Smooth muscle cell (in vitro differentiated cells): Measurements from ENCODE around the gene OTX1. TPM values are rescaled to one million over a fixed set of nuclear protein-coding genes. Genes with fewer than 3 reads are reported as not detected.

Source experiments
- DNase-seq: peaks from one replicate; lab custom pipeline; 2025; ENCODE audit not compliant: unreplicated experiment; lab: John Stamatoyannopoulos, UW
- H2AFZ ChIP-seq: fragments of 200-600 bp; sonication (generic); 2 replicates; pipeline ENCODE4 v1.6.0; 2016; ENCODE audit warnings: antibody characterized with exemption, low read depth, mild to moderate bottlenecking
- H3F3A ChIP-seq: fragments of 200-600 bp; sonication (generic); 2 replicates; pipeline ENCODE4 v1.6.0; 2017; ENCODE audit warnings: antibody characterized with exemption, low read depth
- H3K27ac ChIP-seq: fragments of 200-600 bp; sonication (generic); 2 replicates; pipeline ENCODE4 v1.5.1; 2016; ENCODE audit warnings: low read depth, mild to moderate bottlenecking
- H3K27me3 ChIP-seq: fragments of 200-600 bp; sonication (generic); 2 replicates; pipeline ENCODE4 v1.6.1; 2016; ENCODE audit warnings: low read depth, mild to moderate bottlenecking
- H3K36me3 ChIP-seq: fragments of 200-600 bp; sonication (generic); 2 replicates; pipeline ENCODE4 v1.5.1; 2016; ENCODE audit warnings: low read depth
- H3K4me1 ChIP-seq: fragments of 200-600 bp; sonication (generic); 2 replicates; pipeline ENCODE4 v1.5.1; 2016; ENCODE audit warnings: low read depth
- H3K4me2 ChIP-seq: fragments of 200-600 bp; sonication (generic); 2 replicates; pipeline ENCODE4 v1.6.0; 2016; ENCODE audit warnings: mild to moderate bottlenecking
- H3K4me3 ChIP-seq: fragments of 200-600 bp; sonication (generic); 2 replicates; pipeline ENCODE4 v1.5.1; 2016; ENCODE audit warnings: mild to moderate bottlenecking
- H3K79me2 ChIP-seq: fragments of 200-600 bp; sonication (generic); 2 replicates; pipeline ENCODE4 v1.6.0; 2016; ENCODE audit warnings: low read depth, mild to moderate bottlenecking
- H3K9ac ChIP-seq: fragments of 200-600 bp; sonication (generic); 2 replicates; pipeline ENCODE4 v1.6.0; 2016; ENCODE audit warnings: low read depth
- H3K9me3 ChIP-seq: fragments of 200-600 bp; sonication (generic); replicated peaks from 2 replicates; pipeline ENCODE4 v1.5.1; 2016; ENCODE audit warnings: low read depth
- H4K20me1 ChIP-seq: fragments of 200-600 bp; sonication (generic); 2 replicates; pipeline ENCODE4 v1.6.0; 2016; ENCODE audit warnings: low read depth
- WGBS: methylation state at CpG from one replicate; pipeline ENCODE4 v1.1.7; 2016; ENCODE audit warnings: low lambda C conversion rate; 5-methylcytosine and 5-hydroxymethylcytosine counted together
- polyA plus RNA-seq: library from polyadenylated mRNA; unstranded; fragments of >200 nt; fragmentation: Nextera tagmentation; extraction: Ambion mirVana; gene quantifications from 2 replicates; pipeline ENCODE4 v1.2.1, GENCODE V29; 2016
- total RNA-seq: library from RNA; depleted of rRNA; stranded (reverse); fragments of >200 nt; gene quantifications from 2 replicates; pipeline ENCODE4 v1.2.3, GENCODE V29; 2014
- TF ChIP-seq, protein P1 (sequence below): fragments of 200-600 bp; sonication (generic); IDR thresholded peaks from 2 replicates; pipeline ENCODE4 v1.5.1; 2017; ENCODE audit warnings: borderline replicate concordance, mild to moderate bottlenecking, antibody characterized with exemption; ENCODE audit not compliant: insufficient read depth, poor library complexity, severe bottlenecking

The OTX1 gene
- total and polyA plus RNA-seq, 2 experiments from 2014 or later, result 0.35 TPM; not detected in 1

DNA sequence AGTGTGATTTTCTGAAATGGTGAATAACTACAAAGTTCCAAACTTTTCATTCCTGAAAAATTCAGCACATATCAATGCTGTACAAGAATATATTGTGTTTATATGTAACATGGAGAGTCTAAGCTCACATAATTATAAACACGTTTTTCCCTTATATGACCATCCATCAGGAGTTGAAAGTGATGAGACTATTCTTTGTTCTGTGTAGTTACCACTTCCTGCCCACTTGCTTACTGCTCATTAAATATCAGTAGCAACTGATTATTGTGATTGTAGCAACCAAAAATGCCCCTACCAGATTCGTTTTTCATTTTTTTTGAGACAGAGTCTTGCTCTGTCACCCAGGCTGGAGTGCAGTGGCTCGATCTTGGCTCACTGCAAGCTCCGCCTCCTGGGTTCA lies 30.8 kb downstream of the OTX1 start:
- no peaks in the 10 kb centered on the region for H3K27me3 ChIP-seq
- H3K9ac ChIP-seq, result no peak overlapping the region
- H3K27ac ChIP-seq, result no peak overlapping the region
- no peaks in the 10 kb centered on the region for H3F3A ChIP-seq
- H3K4me1 ChIP-seq, result no peaks in the 10 kb centered on the region
- H3K9me3 ChIP-seq, result no peaks in the 10 kb centered on the region
- 85% methylated on average over 4 of the region's 4 CpGs for WGBS
- DNase-seq, result no peak
- no peaks in the 10 kb centered on the region for H4K20me1 ChIP-seq
- H3K4me3 ChIP-seq, result no peak overlapping the region
- TF ChIP-seq, protein P1, sequence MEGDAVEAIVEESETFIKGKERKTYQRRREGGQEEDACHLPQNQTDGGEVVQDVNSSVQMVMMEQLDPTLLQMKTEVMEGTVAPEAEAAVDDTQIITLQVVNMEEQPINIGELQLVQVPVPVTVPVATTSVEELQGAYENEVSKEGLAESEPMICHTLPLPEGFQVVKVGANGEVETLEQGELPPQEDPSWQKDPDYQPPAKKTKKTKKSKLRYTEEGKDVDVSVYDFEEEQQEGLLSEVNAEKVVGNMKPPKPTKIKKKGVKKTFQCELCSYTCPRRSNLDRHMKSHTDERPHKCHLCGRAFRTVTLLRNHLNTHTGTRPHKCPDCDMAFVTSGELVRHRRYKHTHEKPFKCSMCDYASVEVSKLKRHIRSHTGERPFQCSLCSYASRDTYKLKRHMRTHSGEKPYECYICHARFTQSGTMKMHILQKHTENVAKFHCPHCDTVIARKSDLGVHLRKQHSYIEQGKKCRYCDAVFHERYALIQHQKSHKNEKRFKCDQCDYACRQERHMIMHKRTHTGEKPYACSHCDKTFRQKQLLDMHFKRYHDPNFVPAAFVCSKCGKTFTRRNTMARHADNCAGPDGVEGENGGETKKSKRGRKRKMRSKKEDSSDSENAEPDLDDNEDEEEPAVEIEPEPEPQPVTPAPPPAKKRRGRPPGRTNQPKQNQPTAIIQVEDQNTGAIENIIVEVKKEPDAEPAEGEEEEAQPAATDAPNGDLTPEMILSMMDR, result no peak
- H3K36me3 ChIP-seq, result no peaks in the 10 kb centered on the region
- H3K79me2 ChIP-seq, result no peaks in the 10 kb centered on the region
- H3K4me2 ChIP-seq, result no peak overlapping the region
- H2AFZ ChIP-seq, result no peak overlapping the region

DNA sequence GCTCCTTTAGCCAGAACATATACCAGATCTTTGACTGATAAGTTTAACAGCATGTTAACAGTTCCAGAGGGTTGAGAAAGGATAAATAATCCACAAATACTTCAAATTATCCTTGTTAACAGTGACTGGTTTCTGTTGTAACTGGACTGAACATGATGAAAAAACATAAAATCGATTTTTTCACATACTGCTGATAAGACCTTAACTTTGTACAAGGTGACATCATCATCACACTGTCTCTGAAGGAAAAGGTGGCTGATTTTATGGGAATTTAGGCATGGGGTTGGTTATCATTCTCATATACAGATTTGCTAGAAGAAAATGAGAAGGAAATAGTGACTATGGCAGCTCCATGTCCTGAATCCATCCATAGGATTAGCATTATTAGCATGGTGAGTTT lies 36.1 kb downstream of the OTX1 start:
- Histone ChIP-seq H3K36me3 (no peaks in the 10 kb centered on the region), H3K4me1 (no peaks in the 10 kb centered on the region), H3K9me3 (no peaks in the 10 kb centered on the region), H3K27me3 (no peaks in the 10 kb centered on the region), H3K4me2 (no peak overlapping the region), H3K27ac (no peak overlapping the region), H3K79me2 (no peaks in the 10 kb centered on the region), H3K4me3 (no peak overlapping the region), H3K9ac (no peak overlapping the region), H2AFZ (no peak overlapping the region), H4K20me1 (no peaks in the 10 kb centered on the region), H3F3A (no peaks in the 10 kb centered on the region)
- no peak for DNase-seq
- TF ChIP-seq, protein P1, result no peak
- WGBS, result 53% methylated on average over 1 of the region's 1 CpG

DNA sequence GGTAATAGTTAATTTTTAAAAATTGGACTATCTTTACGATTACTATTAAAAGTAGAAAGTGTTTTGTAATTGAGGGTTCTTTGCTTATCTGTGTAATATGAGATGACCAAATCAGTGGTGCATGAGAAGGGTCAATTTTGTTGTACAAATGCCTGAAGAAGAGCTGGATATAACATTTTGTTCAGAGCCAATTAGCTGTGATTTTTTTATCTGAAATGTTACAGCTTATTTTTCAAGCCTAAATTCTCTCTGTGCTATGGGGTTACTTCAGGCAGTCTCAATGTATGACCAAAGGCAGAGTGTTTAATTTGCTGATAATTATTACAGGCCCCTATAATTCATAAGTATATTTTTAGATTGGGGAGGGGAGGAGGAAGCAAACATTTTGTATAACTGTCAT lies 41.8 kb downstream of the OTX1 start:
- WGBS, result 89% methylated on average over 1 of the region's 1 CpG
- Histone ChIP-seq H3K27me3 (no peaks in the 10 kb centered on the region), H3K4me2 (no peak overlapping the region), H3K9me3 (no peaks in the 10 kb centered on the region), H3F3A (no peaks in the 10 kb centered on the region), H2AFZ (no peak overlapping the region), H4K20me1 (no peaks in the 10 kb centered on the region), H3K79me2 (no peaks in the 10 kb centered on the region), H3K9ac (no peak overlapping the region), H3K36me3 (no peaks in the 10 kb centered on the region), H3K27ac (no peak overlapping the region), H3K4me3 (no peak overlapping the region), H3K4me1 (peaks cover 14% of the 10 kb centered on the region)
- no peak for DNase-seq
- TF ChIP-seq, protein P1, result no peak

DNA sequence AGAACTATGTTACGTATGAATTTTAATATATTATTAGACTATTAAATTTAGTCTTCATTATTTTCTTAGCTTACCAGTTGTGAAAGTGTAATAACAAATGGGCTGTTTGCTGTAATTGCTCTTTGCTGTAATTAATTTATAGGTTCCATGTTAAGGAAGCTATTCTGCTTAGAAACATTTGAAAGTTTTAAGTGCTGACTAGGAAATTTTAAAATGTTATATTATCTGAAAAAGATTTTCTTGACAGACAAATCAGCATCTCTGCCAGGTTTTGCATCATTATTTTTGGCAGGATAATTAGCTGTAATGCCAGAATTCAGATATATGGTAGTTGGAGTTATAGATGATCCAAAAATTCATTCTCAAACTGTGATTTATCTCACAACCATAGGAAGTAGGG lies 42.2 kb downstream of the OTX1 start:
- Histone ChIP-seq H3K27me3 (no peaks in the 10 kb centered on the region), H3K79me2 (no peaks in the 10 kb centered on the region), H3K36me3 (no peaks in the 10 kb centered on the region), H3K4me2 (no peak overlapping the region), H3K9ac (no peak overlapping the region), H3K27ac (no peak overlapping the region), H3K9me3 (no peaks in the 10 kb centered on the region), H3F3A (no peaks in the 10 kb centered on the region), H3K4me3 (no peak overlapping the region), H2AFZ (no peak overlapping the region), H4K20me1 (no peaks in the 10 kb centered on the region), H3K4me1 (peaks cover 14% of the 10 kb centered on the region)
- TF ChIP-seq, protein P1, result no peak
- no peak for DNase-seq
- 55% methylated on average over 1 of the region's 1 CpG for WGBS
